Uterus (tissue), 4 donors: ENCODE data around the gene MTX3. TPM values are rescaled to one million over a fixed set of nuclear protein-coding genes. Genes with fewer than 3 reads are reported as not detected.

Experiments
- DNase-seq, 2 donors: peaks; one replicate each; pipeline ENCODE4 v3.0.0-alpha.2; 2019 to 2020
- H3K27ac ChIP-seq, 2 donors: fragments of 200-600 bp; sonication (generic); 1 replicate in 1 of 2; 2 replicates in 1 of 2; pipeline ENCODE4 v1.5.1; 2016 to 2018
- H3K27me3 ChIP-seq, 2 donors: fragments of 200-600 bp; sonication (generic); one replicate each; pipeline ENCODE4 v1.5.1; 2018 to 2019; ENCODE audit warnings: control low read depth in 1 of 2
- H3K36me3 ChIP-seq, 2 donors: fragments of 200-600 bp; sonication (generic); one replicate each; pipeline ENCODE4 v1.5.1; 2019; ENCODE audit warnings: control low read depth in 1 of 2
- H3K4me1 ChIP-seq, 2 donors: fragments of 200-600 bp; sonication (generic); one replicate each; pipeline ENCODE4 v1.5.1; 2018 to 2019; ENCODE audit warnings: control low read depth in 1 of 2
- H3K4me3 ChIP-seq, 2 donors: fragments of 200-600 bp; sonication (generic); 1 replicate in 1 of 2; 2 replicates in 1 of 2; pipeline ENCODE4 v1.5.1; 2018 to 2019; ENCODE audit warnings: mild to moderate bottlenecking in 1 of 2
- H3K9me3 ChIP-seq, 2 donors: fragments of 200-600 bp; sonication (generic); one replicate each; pipeline ENCODE4 v1.5.1; 2019; ENCODE audit warnings: control low read depth in 1 of 2
- POLR2A ChIP-seq, 2 donors: fragments of 450-650 bp; IDR thresholded peaks; one replicate each; pipeline ENCODE4 v1.6.1; 2016; ENCODE audit warnings: antibody characterized with exemption in 2 of 2, mild to moderate bottlenecking in 1 of 2, moderate library complexity in 1 of 2
- intact Hi-C: fragments of 100-400 bp; cut with DNase I; formaldehyde crosslinking; loops from one replicate; pipeline ENCODE4 v1.15.1; 2023; ENCODE audit warnings: low total_unique reads
- total RNA-seq, 4 donors: library from RNA; depleted of rRNA in 3 of 4; stranded (reverse); fragments of >200 nt in 3 of 4; gene quantifications; one replicate each; pipeline versions ENCODE4 v1.1.0 to v1.2.4, GENCODE V29; 2014 to 2023
- TF ChIP-seq, protein P1 (sequence below), 4 experiments: fragments of 200-600 bp in 2 of 4; fragments of 450-650 bp in 2 of 4; sonication (generic) in 2 of 4; IDR thresholded peaks; one replicate each; pipeline ENCODE4 v1.5.1; 2016 to 2019; ENCODE audit warnings: antibody characterized with exemption in 4 of 4, mild to moderate bottlenecking in 2 of 4, moderate library complexity in 1 of 4
- donor health status: DM: yes; HTN: yes; CAD: no.

The MTX3 gene
- total RNA-seq, 4 donors from 2014 or later: 6.4 to 52.3 (median 15.8) TPM

- DNase-seq: no peak
- Histone ChIP-seq H3K27ac (no peak overlapping the region), H3K27me3 (no peaks in the 10 kb centered on the region), H3K9me3 (no peaks in the 10 kb centered on the region), H3K4me1 (no peaks in the 10 kb centered on the region), H3K36me3 (no peaks in the 10 kb centered on the region), H3K4me3 (no peak overlapping the region)
- TF ChIP-seq POLR2A (IDR thresholded peaks at IDR 0.05): no peak
- TF ChIP-seq, protein P1, sequence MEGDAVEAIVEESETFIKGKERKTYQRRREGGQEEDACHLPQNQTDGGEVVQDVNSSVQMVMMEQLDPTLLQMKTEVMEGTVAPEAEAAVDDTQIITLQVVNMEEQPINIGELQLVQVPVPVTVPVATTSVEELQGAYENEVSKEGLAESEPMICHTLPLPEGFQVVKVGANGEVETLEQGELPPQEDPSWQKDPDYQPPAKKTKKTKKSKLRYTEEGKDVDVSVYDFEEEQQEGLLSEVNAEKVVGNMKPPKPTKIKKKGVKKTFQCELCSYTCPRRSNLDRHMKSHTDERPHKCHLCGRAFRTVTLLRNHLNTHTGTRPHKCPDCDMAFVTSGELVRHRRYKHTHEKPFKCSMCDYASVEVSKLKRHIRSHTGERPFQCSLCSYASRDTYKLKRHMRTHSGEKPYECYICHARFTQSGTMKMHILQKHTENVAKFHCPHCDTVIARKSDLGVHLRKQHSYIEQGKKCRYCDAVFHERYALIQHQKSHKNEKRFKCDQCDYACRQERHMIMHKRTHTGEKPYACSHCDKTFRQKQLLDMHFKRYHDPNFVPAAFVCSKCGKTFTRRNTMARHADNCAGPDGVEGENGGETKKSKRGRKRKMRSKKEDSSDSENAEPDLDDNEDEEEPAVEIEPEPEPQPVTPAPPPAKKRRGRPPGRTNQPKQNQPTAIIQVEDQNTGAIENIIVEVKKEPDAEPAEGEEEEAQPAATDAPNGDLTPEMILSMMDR (IDR thresholded peaks at IDR 0.05): no peak
- intact Hi-C loops: no loop called here
These were observed 18.1 kb upstream of the MTX3 start for GRCh38 chr5:80008995-80009765.

DNA sequence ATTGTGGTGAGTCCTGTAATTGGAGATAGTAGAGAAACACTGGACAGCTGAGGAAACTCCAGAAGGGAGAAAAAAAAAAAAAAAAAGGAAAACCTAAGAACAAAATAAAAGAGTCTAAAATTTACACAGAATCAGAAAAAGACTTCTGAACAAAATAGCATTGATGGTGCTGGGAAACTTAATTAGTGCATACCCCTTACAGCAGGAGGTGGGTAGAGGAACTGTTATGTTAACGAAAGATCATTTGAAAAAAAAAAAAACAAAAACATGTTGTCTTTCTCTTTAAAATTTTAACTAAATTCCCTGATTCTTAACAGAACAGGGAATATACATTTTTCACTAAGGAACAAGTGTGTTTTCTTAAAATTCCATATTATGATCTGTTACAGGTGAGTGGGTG, 11.6 kb upstream of the MTX3 start:
- no peaks in the 10 kb centered on the region for H3K9me3 ChIP-seq
- TF ChIP-seq, protein P1 (IDR thresholded peaks at IDR 0.05): no peak
- no peak for TF ChIP-seq POLR2A (IDR thresholded peaks at IDR 0.05)
- no peak overlapping the region for H3K4me3 ChIP-seq
- H3K27me3 ChIP-seq: no peaks in the 10 kb centered on the region
- H3K27ac ChIP-seq: no peak overlapping the region
- intact Hi-C loops: no loop called here
- no peaks in the 10 kb centered on the region for H3K4me1 ChIP-seq
- H3K36me3 ChIP-seq: no peaks in the 10 kb centered on the region
- DNase-seq: no peak

- no peaks in the 10 kb centered on the region for H3K4me1 ChIP-seq
- no peaks in the 10 kb centered on the region for H3K9me3 ChIP-seq
- intact Hi-C loops: no loop called here
- TF ChIP-seq POLR2A (IDR thresholded peaks at IDR 0.05): no peak
- TF ChIP-seq, protein P1 (IDR thresholded peaks at IDR 0.05): no peak
- H3K27ac ChIP-seq: no peak overlapping the region
- H3K4me3 ChIP-seq: no peak overlapping the region
- H3K36me3 ChIP-seq: no peaks in the 10 kb centered on the region
- DNase-seq: no peak
- no peaks in the 10 kb centered on the region for H3K27me3 ChIP-seq
These were observed 8.7 kb upstream of the MTX3 start for GRCh38 chr5:79999722-80000121.

GRCh38 chr5:79992891-79993657, 2.0 kb upstream of the MTX3 start:
- no peaks in the 10 kb centered on the region for H3K36me3 ChIP-seq
- H3K27ac ChIP-seq: no peak overlapping the region
- no peak for DNase-seq
- H3K4me1 ChIP-seq: no peaks in the 10 kb centered on the region
- intact Hi-C loops: no loop called here
- TF ChIP-seq, protein P1 (IDR thresholded peaks at IDR 0.05): no peak
- no peak for TF ChIP-seq POLR2A (IDR thresholded peaks at IDR 0.05)
- H3K4me3 ChIP-seq: no peak overlapping the region
- H3K9me3 ChIP-seq: no peaks in the 10 kb centered on the region
- H3K27me3 ChIP-seq: no peaks in the 10 kb centered on the region

DNA sequence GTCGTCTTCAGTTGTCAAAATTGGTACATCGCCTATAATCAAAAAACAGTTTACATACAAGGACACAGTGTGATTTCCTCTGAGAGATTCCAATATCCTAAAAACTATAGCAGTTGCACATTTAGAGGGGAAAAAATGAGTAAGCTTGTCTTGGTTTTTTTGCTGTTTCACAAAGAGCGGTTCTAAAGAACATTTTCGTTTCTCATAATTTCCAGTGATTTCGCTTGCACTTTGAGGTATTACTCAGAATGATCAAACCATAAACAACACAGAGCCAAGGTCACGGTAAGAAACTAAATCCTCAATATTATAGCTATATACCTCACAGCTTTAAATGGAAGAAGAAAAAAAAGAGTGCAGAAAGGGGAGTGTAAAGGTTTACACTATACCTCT, 861 bp downstream of the MTX3 start:
- Histone ChIP-seq H3K4me3 (peak overlapping the region; percentile 84 to 96), H3K27ac (peak overlapping the region in 1 of 2 donors; percentile 78), H3K27me3 (no peaks in the 10 kb centered on the region), H3K36me3 (no peaks in the 10 kb centered on the region), H3K9me3 (no peaks in the 10 kb centered on the region), H3K4me1 (no peaks in the 10 kb centered on the region)
- intact Hi-C loops: no loop called here
- TF ChIP-seq POLR2A (IDR thresholded peaks at IDR 0.05): no peak
- TF ChIP-seq, protein P1 (IDR thresholded peaks at IDR 0.05): no peak
- no peak for DNase-seq
